Mammary epithelial cell (primary cell): Measurements from ENCODE around the gene DGCR2.

Experiments used
- CTCF ChIP-seq, 2 donors: IDR thresholded peaks in 1 of 2; conservative IDR thresholded peaks in 1 of 2; 2 replicates each; pipeline ENCODE4 v1.5.1; 2011 to 2012; ENCODE audit warnings: inconsistent platforms in 2 of 2, low read length in 2 of 2, mild to moderate bottlenecking in 2 of 2, control low read depth in 1 of 2, low read depth in 1 of 2; ENCODE audit not compliant: insufficient read depth in 1 of 2; ENCODE audit errors: extremely low read depth in 1 of 2
- EZH2 ChIP-seq: IDR thresholded peaks from 2 replicates; pipeline ENCODE4 v1.6.1; 2012; ENCODE audit warnings: low read length, inconsistent platforms, borderline replicate concordance

GRCh38 chr22:19111140-19111539, 11.1 kb downstream of the DGCR2 start:
- TF ChIP-seq EZH2 (no peak), CTCF (conservative IDR thresholded peaks at IDR 0.05 in 1 of 2, IDR thresholded peaks at IDR 0.05 in 1 of 2; ENCODE audit: extremely low read depth in 1 of 2, insufficient read depth in 1 of 2, low read depth in 1 of 2, low read length in 2 of 2) (no peak)
